Breast epithelium (tissue), 3 donors: ENCODE data around the gene IFNL2.

Experiments used
- CTCF ChIP-seq, 3 donors: fragments of 450-650 bp; IDR thresholded peaks; one replicate each; pipeline ENCODE4 v1.5.1; 2016 to 2017; ENCODE audit warnings: antibody characterized with exemption in 3 of 3, mild to moderate bottlenecking in 3 of 3, moderate library complexity in 3 of 3
- POLR2A ChIP-seq: fragments of 450-650 bp; IDR thresholded peaks from one replicate; pipeline ENCODE4 v1.6.1; 2016; ENCODE audit warnings: antibody characterized with exemption, mild to moderate bottlenecking, moderate library complexity
- POLR2AphosphoS5 ChIP-seq, 3 donors: sonication (generic); formaldehyde crosslinking; IDR thresholded peaks; one replicate each; pipeline ENCODE4 v1.6.1; 2017; ENCODE audit warnings: antibody characterized with exemption in 3 of 3

GRCh38 chr19:39308531-39309304 lies 40.5 kb downstream of the IFNL2 start:
- TF ChIP-seq CTCF (IDR thresholded peaks at IDR 0.05) (no peak), POLR2AphosphoS5 (IDR thresholded peaks at IDR 0.05) (no peak), POLR2A (no peak)
